Stimulated activated CD8-positive, alpha-beta memory T cell treated with anti-CD3 and anti-CD28 coated beads, Interleukin-7, amount 100 ng/mL, for 1 hour (primary cell): Measurements from ENCODE around the gene TAS2R40.
"Not testable (repeated sequence)": the region's sequence is repeated elsewhere in the genome, so short reads cannot be mapped to it uniquely, and the experiment has no call there.

Experiments
- DNase-seq, 2 donors: peaks; one replicate each; pipeline ENCODE4 v3.0.0-alpha.2; 2020; ENCODE audit warnings: low read depth in 2 of 2

Gene TAS2R40

GRCh38 chr7:143221737-143222136 is at the start of gene TAS2R40:
Gene TAS2R40 (plus strand): TSS chr7:143222037. CDS start chr7:143222079, 42 bp downstream.
- no peak for DNase-seq

DNA sequence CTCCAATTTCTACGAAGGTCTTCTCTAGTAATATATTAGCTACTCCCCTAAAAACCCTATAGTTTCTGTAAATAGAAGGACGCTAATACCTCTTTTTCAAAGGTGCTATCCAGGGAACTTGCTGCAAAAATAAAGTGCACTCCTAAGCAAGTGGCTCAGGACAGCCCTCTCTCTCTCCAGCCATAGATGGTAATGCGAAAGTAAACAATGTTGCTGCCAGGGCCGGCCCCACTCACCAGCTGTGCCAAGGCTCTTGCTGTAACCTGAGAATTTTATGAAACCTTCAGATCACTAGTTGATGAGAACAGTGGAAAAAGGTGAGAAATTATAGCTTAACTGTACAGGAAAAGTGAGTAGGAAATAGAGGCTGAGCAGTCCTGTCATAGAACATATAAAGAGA is 49.5 kb upstream of the TAS2R40 start:
- no peak for DNase-seq

GRCh38 chr7:143176128-143176527 is 45.7 kb upstream of the TAS2R40 start:
- DNase-seq: no peak

GRCh38 chr7:143177374-143178119 is 44.3 kb upstream of the TAS2R40 start:
- no peak for DNase-seq

- not testable (repeated sequence) for DNase-seq
Measured at GRCh38 chr7:143180771-143181170, 41.1 kb upstream of the TAS2R40 start.

DNA sequence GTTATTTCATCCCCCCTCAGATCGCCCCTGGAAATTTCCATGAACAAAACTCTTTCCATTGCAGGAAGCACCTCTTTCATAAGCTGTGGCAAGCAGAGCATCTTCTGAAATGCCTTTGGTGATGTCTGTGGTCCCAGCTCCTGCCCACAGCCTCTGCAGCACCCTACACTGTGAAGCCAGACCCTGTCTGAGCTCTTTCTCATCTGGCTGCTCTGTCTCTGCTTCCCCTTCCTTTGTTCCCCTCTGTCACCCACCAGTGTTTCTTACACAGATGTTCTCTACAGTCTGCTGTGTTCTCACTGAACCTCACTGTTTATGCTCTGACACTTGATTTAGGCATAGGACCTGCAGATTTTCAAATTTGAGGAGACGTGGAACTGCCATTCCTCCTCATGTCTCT is 40.5 kb upstream of the TAS2R40 start:
- no peak for DNase-seq

GRCh38 chr7:143183024-143183423 is 38.8 kb upstream of the TAS2R40 start, which contains the start of gene TAS2R39:
Gene TAS2R39 (plus strand): TSS chr7:143183419. CDS start chr7:143183419, 0 bp downstream.
- DNase-seq: no peak

GRCh38 chr7:143185551-143185950 is 36.3 kb upstream of the TAS2R40 start:
- no peak for DNase-seq

GRCh38 chr7:143188994-143189393 is 32.8 kb upstream of the TAS2R40 start:
- DNase-seq: no peak

GRCh38 chr7:143193880-143194279 is 28.0 kb upstream of the TAS2R40 start:
- DNase-seq: no peak

GRCh38 chr7:143199040-143199439 is 22.8 kb upstream of the TAS2R40 start:
- no peak for DNase-seq

DNA sequence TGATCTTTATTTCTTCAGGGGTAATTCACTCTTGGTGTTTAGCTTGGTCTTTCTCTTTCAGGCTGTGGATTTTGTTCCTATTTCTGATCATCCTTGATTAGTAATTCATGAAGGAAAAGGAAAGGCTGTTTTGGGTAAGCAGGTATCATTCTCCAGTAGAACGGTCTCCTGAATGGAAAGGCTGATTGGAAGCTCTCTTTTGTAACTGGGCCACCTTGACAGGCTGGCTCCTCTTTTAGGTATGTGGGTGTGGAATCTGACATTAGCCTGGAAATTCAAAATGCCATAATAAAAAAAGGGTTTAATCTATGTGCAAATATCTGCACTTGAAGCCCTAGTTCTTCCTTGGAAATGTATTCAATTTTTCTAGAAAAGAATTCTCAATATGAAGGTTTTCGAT is 19.7 kb upstream of the TAS2R40 start:
- no peak for DNase-seq

- no peak for DNase-seq
Measured at GRCh38 chr7:143203386-143203785, 18.5 kb upstream of the TAS2R40 start.

GRCh38 chr7:143205560-143206293 is 16.1 kb upstream of the TAS2R40 start:
- no peak for DNase-seq

DNA sequence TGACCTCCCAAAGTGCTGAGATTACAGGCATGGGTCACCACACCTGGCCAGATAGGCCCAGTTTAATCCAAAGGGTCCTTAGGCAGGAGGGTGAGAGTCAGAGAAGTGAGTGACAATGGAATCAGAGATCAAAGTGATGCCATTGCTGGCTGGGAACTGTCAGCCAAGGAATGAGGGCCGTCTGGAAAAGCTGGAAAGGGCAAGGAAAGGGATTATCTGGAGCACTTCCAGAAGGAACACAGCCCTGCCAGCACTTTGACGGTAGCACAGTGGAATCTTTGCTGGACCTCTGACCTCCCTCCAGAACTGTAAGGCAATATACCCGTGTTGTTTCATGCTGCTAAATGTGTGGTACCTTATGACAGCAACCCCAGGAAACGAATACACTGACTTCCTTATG is 11.3 kb upstream of the TAS2R40 start:
- DNase-seq: no peak

GRCh38 chr7:143213478-143213877 is 8.4 kb upstream of the TAS2R40 start:
- DNase-seq: not testable (repeated sequence)

- DNase-seq: peak; percentile 23 to 30
Measured at GRCh38 chr7:143214789-143215679, 6.8 kb upstream of the TAS2R40 start.

- DNase-seq: no peak
Measured at GRCh38 chr7:143216151-143216550, 5.7 kb upstream of the TAS2R40 start.

- no peak for DNase-seq
Measured at GRCh38 chr7:143216686-143217085, 5.2 kb upstream of the TAS2R40 start.

DNA sequence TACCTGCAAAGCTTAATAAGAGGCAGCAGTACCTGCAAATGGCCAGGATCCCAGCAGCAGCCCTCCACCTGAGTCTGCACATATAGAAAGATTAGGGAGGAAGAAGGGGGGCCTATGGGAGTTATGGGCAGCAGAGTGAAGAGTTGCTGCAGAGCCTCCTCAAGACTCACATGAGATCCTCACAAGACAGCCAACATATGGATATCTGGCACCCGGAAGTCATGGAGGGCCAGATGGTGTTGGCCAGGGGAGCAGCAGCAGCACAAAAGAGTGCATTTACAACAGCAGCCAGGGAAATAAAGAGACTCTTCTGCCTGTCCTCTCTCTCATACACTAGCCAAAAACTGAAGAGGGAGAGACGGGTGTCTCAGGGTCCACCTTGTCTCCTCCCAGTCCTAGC is 4.0 kb upstream of the TAS2R40 start:
- DNase-seq: no peak

- no peak for DNase-seq
Measured at GRCh38 chr7:143221286-143221685, 551 bp upstream of the TAS2R40 start.

GRCh38 chr7:143222782-143223181 is 945 bp downstream of the TAS2R40 start:
- DNase-seq: no peak
